Neural progenitor cell (in vitro differentiated cells): ENCODE data around the gene NDFIP2. TPM values are rescaled to one million over a fixed set of nuclear protein-coding genes. Genes with fewer than 3 reads are reported as not detected.
"Not testable (repeated sequence)": the region's sequence is repeated elsewhere in the genome, so short reads cannot be mapped to it uniquely, and the experiment has no call there.

Experiments
- DNase-seq: peaks from one replicate; pipeline ENCODE4 v3.0.0-alpha.2; 2016; ENCODE audit warnings: low spot score
- H2AFZ ChIP-seq: fragments of 200-600 bp; sonication (generic); replicated peaks from 2 replicates; pipeline ENCODE4 v1.6.1; 2016; ENCODE audit warnings: antibody characterized with exemption
- H3F3A ChIP-seq: fragments of 200-600 bp; sonication (generic); 2 replicates; pipeline ENCODE4 v1.6.1; 2016; ENCODE audit warnings: antibody characterized with exemption, low read depth
- H3K27ac ChIP-seq: fragments of 200-600 bp; sonication (generic); 2 replicates; pipeline ENCODE4 v1.5.1; 2016; ENCODE audit warnings: mild to moderate bottlenecking
- H3K27me3 ChIP-seq: fragments of 200-600 bp; sonication (generic); 2 replicates; pipeline ENCODE4 v1.6.1; 2016; ENCODE audit warnings: mild to moderate bottlenecking, moderate library complexity
- H3K36me3 ChIP-seq: fragments of 200-600 bp; sonication (generic); 2 replicates; pipeline ENCODE4 v1.5.1; 2016
- H3K4me1 ChIP-seq: fragments of 200-600 bp; sonication (generic); 2 replicates; pipeline ENCODE4 v1.6.1; 2016; ENCODE audit warnings: mixed run types
- H3K4me2 ChIP-seq: fragments of 200-600 bp; sonication (generic); 2 replicates; pipeline ENCODE4 v1.6.1; 2016
- H3K4me3 ChIP-seq: fragments of 200-600 bp; sonication (generic); 2 replicates; pipeline ENCODE4 v1.5.1; 2016
- H3K79me2 ChIP-seq: fragments of 200-600 bp; sonication (generic); 2 replicates; pipeline ENCODE4 v1.6.1; 2016; ENCODE audit warnings: low read depth
- H3K9ac ChIP-seq: fragments of 200-600 bp; sonication (generic); 2 replicates; pipeline ENCODE4 v1.6.1; 2016
- H3K9me3 ChIP-seq: fragments of 200-600 bp; sonication (generic); 2 replicates; pipeline ENCODE4 v1.5.1; 2016; ENCODE audit warnings: low read depth
- H4K20me1 ChIP-seq: fragments of 200-600 bp; sonication (generic); 2 replicates; pipeline ENCODE4 v1.6.1; 2016; ENCODE audit warnings: low read depth
- H3K27ac Mint-ChIP-seq: 3 replicates; pipeline ENCODE4 v1.8.0; 2021; ENCODE audit warnings: mixed read lengths
- H3K27me3 Mint-ChIP-seq: 2 replicates; pipeline ENCODE4 v1.8.0; 2022; ENCODE audit warnings: low read depth, mild to moderate bottlenecking, inconsistent platforms, moderate library complexity, mixed read lengths; ENCODE audit not compliant: insufficient read depth
- H3K36me3 Mint-ChIP-seq: 3 replicates; pipeline ENCODE4 v1.8.0; 2021; ENCODE audit warnings: mixed read lengths
- H3K4me1 Mint-ChIP-seq: 3 replicates; pipeline ENCODE4 v1.8.0; 2021; ENCODE audit warnings: mixed read lengths
- H3K4me3 Mint-ChIP-seq: 3 replicates; pipeline ENCODE4 v1.8.0; 2021; ENCODE audit warnings: mild to moderate bottlenecking, moderate library complexity, mixed read lengths
- H3K9me3 Mint-ChIP-seq: 3 replicates; pipeline ENCODE4 v1.8.0; 2020; ENCODE audit warnings: mixed read lengths
- EZH2 ChIP-seq: fragments of 200-600 bp; sonication (generic); IDR thresholded peaks from 2 replicates; pipeline ENCODE4 v1.6.1; 2017; ENCODE audit warnings: antibody characterized with exemption, mild to moderate bottlenecking, moderate library complexity
- EZH2phosphoT487 ChIP-seq: fragments of 200-600 bp; sonication (generic); IDR thresholded peaks from 2 replicates; pipeline ENCODE4 v1.6.1; 2017; ENCODE audit warnings: antibody characterized with exemption
- total RNA-seq: library from RNA; depleted of rRNA; stranded (reverse); fragments of >200 nt; gene quantifications from 2 replicates; pipeline ENCODE4 v1.2.3, GENCODE V29; 2015; ENCODE audit warnings: low replicate concordance
- TF ChIP-seq, protein P1 (sequence below): fragments of 200-600 bp; sonication (generic); IDR thresholded peaks from 2 replicates; pipeline ENCODE4 v1.5.1; 2017; ENCODE audit warnings: antibody characterized with exemption, mild to moderate bottlenecking

The NDFIP2 gene
- total RNA-seq, 1 donor from 2014 or later = 25.4 TPM

DNA sequence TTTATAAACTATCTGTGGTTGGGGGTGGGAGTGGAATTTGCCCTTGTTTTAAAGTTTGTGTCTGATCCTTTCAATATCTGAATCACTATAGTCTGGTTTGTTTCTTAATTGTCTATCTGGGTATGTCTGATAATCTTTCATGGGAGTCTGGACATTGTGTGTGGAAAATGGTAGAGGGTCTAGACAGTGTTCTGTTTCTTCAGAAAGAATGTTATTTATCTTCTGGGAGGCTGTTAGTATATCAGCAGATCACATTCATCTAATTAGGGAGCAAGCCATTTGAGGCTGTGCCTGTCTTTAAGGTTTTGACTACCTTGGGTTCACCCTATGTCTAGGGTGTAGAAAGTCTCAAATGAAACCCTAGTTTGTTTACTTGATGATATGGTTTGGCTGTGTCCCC, 110.5 kb downstream of the NDFIP2 start:
- Mint-ChIP-seq H3K27me3 (peaks cover 2% of the 10 kb centered on the region), H3K36me3 (peaks cover 4% of the 10 kb centered on the region), H3K4me1 (peaks cover 12% of the 10 kb centered on the region), H3K4me3 (no peak overlapping the region), H3K9me3 (peaks cover 39% of the 10 kb centered on the region), H3K27ac (no peak overlapping the region)
- no peak overlapping the region for H3K27ac ChIP-seq
- TF ChIP-seq, protein P1, sequence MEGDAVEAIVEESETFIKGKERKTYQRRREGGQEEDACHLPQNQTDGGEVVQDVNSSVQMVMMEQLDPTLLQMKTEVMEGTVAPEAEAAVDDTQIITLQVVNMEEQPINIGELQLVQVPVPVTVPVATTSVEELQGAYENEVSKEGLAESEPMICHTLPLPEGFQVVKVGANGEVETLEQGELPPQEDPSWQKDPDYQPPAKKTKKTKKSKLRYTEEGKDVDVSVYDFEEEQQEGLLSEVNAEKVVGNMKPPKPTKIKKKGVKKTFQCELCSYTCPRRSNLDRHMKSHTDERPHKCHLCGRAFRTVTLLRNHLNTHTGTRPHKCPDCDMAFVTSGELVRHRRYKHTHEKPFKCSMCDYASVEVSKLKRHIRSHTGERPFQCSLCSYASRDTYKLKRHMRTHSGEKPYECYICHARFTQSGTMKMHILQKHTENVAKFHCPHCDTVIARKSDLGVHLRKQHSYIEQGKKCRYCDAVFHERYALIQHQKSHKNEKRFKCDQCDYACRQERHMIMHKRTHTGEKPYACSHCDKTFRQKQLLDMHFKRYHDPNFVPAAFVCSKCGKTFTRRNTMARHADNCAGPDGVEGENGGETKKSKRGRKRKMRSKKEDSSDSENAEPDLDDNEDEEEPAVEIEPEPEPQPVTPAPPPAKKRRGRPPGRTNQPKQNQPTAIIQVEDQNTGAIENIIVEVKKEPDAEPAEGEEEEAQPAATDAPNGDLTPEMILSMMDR = no peak
- TF ChIP-seq EZH2phosphoT487 (no peak), EZH2 (no peak)
- H3K36me3 ChIP-seq = no peaks in the 10 kb centered on the region
- H3K79me2 ChIP-seq = no peaks in the 10 kb centered on the region
- H3K4me2 ChIP-seq = no peak overlapping the region
- no peak overlapping the region for H2AFZ ChIP-seq
- H3K9me3 ChIP-seq = no peaks in the 10 kb centered on the region
- DNase-seq = no peak
- H3F3A ChIP-seq = no peaks in the 10 kb centered on the region
- no peak overlapping the region for H3K4me3 ChIP-seq
- no peaks in the 10 kb centered on the region for H4K20me1 ChIP-seq
- H3K9ac ChIP-seq = no peak overlapping the region
- no peaks in the 10 kb centered on the region for H3K4me1 ChIP-seq
- no peaks in the 10 kb centered on the region for H3K27me3 ChIP-seq

DNA sequence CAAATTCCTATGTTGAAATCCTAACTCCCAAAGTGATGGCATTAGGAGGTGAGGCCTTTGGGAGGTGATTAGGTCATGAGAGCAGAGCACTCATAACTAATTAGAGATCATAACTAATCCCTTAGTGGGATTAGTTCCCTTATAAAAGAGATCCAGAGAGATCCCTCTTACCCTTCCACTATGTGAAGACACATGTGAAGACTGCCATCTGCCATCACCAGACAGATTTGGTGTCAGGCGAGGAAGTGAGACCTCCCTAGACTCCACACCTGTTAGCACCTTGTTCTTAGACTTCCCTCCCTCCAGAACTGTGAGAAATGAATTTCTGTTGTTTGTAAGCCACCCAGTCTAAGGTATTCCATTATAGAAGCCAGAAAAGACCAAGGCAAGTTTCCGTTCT, 112.2 kb downstream of the NDFIP2 start:
- no peaks in the 10 kb centered on the region for H3F3A ChIP-seq
- no peak overlapping the region for H3K27ac Mint-ChIP-seq
- H4K20me1 ChIP-seq = no peaks in the 10 kb centered on the region
- no peaks in the 10 kb centered on the region for H3K9me3 ChIP-seq
- no peaks in the 10 kb centered on the region for H3K4me1 ChIP-seq
- H3K4me3 ChIP-seq = no peak overlapping the region
- DNase-seq = no peak
- no peak overlapping the region for H3K4me2 ChIP-seq
- no peaks in the 10 kb centered on the region for H3K27me3 ChIP-seq
- H3K27me3 Mint-ChIP-seq = peaks cover 2% of the 10 kb centered on the region
- no peak overlapping the region for H3K9ac ChIP-seq
- no peak overlapping the region for H3K27ac ChIP-seq
- no peak overlapping the region for H3K4me3 Mint-ChIP-seq
- TF ChIP-seq EZH2phosphoT487 (no peak), EZH2 (no peak)
- TF ChIP-seq, protein P1 = no peak
- no peak overlapping the region for H2AFZ ChIP-seq
- no peaks in the 10 kb centered on the region for H3K36me3 ChIP-seq
- H3K4me1 Mint-ChIP-seq = peaks cover 14% of the 10 kb centered on the region
- peaks cover 4% of the 10 kb centered on the region for H3K36me3 Mint-ChIP-seq
- peaks cover 33% of the 10 kb centered on the region for H3K9me3 Mint-ChIP-seq
- H3K79me2 ChIP-seq = no peaks in the 10 kb centered on the region

DNA sequence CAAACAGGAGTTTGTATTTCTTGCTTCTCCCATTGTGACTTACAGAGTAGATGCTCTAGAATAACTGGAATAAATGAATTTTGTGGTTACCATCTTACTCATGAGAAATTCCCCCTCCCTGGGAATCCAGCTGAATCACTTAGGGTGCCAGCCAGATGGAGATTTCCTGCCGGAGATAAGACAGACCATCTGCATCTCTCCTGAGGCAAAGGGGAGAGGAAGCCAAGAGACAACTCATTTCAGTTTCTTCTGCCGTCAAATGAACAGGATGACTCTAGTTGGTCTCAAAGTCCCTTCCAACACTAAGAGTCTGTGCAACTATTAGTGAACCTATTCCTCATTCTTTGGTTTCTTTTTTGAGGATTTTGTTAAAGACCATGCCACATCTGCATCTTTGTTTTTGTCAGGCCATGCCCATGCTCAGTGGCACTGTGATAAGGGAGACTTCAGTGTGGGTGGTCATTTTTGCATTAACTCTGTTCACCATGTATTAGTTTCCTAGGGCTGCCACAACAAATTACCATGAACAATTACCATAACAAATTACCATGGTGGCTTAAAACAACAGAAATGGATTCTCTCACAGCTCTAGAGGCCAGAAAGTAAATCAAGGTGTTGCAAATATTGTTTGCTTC, 112.8 kb downstream of the NDFIP2 start:
- H3K4me3 Mint-ChIP-seq = no peak overlapping the region
- Histone ChIP-seq H3F3A (no peaks in the 10 kb centered on the region), H3K4me2 (no peak overlapping the region), H3K4me1 (no peaks in the 10 kb centered on the region), H2AFZ (no peak overlapping the region), H3K27me3 (no peaks in the 10 kb centered on the region), H3K9ac (no peak overlapping the region), H3K36me3 (no peaks in the 10 kb centered on the region), H4K20me1 (no peaks in the 10 kb centered on the region), H3K79me2 (no peaks in the 10 kb centered on the region), H3K27ac (no peak overlapping the region), H3K9me3 (no peaks in the 10 kb centered on the region), H3K4me3 (no peak overlapping the region)
- peaks cover 3% of the 10 kb centered on the region for H3K36me3 Mint-ChIP-seq
- no peak for DNase-seq
- H3K27me3 Mint-ChIP-seq = no peaks in the 10 kb centered on the region
- H3K27ac Mint-ChIP-seq = no peak overlapping the region
- peaks cover 16% of the 10 kb centered on the region for H3K4me1 Mint-ChIP-seq
- TF ChIP-seq EZH2phosphoT487 (no peak), EZH2 (no peak)
- TF ChIP-seq, protein P1 = no peak
- peaks cover 29% of the 10 kb centered on the region for H3K9me3 Mint-ChIP-seq

DNA sequence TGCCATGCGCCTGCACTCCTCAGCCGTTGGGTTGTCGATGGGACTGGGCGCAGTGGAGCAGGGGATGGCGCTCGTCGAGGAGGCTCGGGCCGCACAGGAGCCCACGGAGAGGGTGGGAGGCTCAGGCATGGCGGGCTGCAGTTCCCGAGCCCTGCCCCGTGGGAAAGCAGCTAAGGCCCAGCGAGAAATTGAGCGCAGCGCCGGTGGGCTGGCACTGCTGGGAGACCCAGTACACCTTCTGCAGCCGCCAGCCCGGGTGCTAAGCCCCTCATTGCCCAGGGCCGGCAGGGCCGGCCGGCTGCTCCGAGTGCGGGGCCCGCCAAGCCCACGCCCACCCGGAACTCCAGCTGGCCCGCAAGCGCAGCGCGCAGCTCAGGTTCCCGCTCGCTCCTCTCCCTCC, 119.2 kb downstream of the NDFIP2 start:
- not testable (repeated sequence) for H4K20me1 ChIP-seq, H3K4me2 ChIP-seq, H3K27ac ChIP-seq, H2AFZ ChIP-seq, H3K4me1 ChIP-seq, H3K9me3 ChIP-seq, H3K4me3 Mint-ChIP-seq, H3K36me3 ChIP-seq, H3F3A ChIP-seq, H3K27me3 Mint-ChIP-seq, H3K79me2 ChIP-seq, H3K9ac ChIP-seq, H3K4me3 ChIP-seq, H3K27me3 ChIP-seq, H3K36me3 Mint-ChIP-seq, DNase-seq, H3K27ac Mint-ChIP-seq
- Mint-ChIP-seq H3K4me1 (peaks cover 15% of the 10 kb centered on the region), H3K9me3 (peaks cover 19% of the 10 kb centered on the region)
